Endothelial cell of umbilical vein (primary cell): Measurements from ENCODE around the gene AMDHD2. TPM values are rescaled to one million over a fixed set of nuclear protein-coding genes. Genes with fewer than 3 reads are reported as not detected.

ENCODE experiments used
- BruUV-seq: library from RNA; stranded (reverse); fragments of 400-500 nt; replicated peaks from 2 replicates; lab custom pipeline; 2021; lab: Mats Ljungman, UMichigan
- CTCF ChIA-PET: fragments of 300-600, 350-600 bp; sonication (Branson Sonifier 250); formaldehyde crosslinking; loops from one replicate; lab custom pipeline; 2021; ENCODE audit warnings: antibody characterized with exemption, inconsistent platforms; lab: Charles Lee
- POLR2A ChIA-PET: fragments of 300-600, 350-600 bp; sonication (Branson Sonifier 250); formaldehyde crosslinking; loops from one replicate; lab custom pipeline; 2021; ENCODE audit warnings: antibody characterized with exemption, inconsistent platforms; lab: Charles Lee
- DNase-seq: peaks from one replicate; pipeline ENCODE4 v3.0.0-alpha.2; 2011; ENCODE audit warnings: low read depth, low spot score
- FAIRE-seq: peaks from 2 replicates; lab custom pipeline; 2011; peaks lifted over from hg19 to GRCh38; lab: Jason Lieb, UNC
- H2AFZ ChIP-seq: 2 replicates; pipeline ENCODE4 v1.6.0; 2012; ENCODE audit warnings: low read depth, low read length, control low read depth, inconsistent platforms
- H3K27ac ChIP-seq: 2 replicates; pipeline ENCODE4 v1.5.1; 2011; ENCODE audit warnings: low read depth, mild to moderate bottlenecking, control low read depth, low read length, moderate library complexity; ENCODE audit not compliant: insufficient read depth
- H3K27me3 ChIP-seq, 2 experiments: 2 replicates each; pipeline versions ENCODE4 v1.6.0 to v1.6.1; 2011; ENCODE audit warnings: low read length in 2 of 2, mixed read lengths in 1 of 2; ENCODE audit not compliant: control insufficient read depth in 2 of 2, insufficient read depth in 2 of 2
- H3K36me3 ChIP-seq, 2 experiments: 2 replicates in 1 of 2; 3 replicates in 1 of 2; pipeline ENCODE4 v1.5.1; 2011; ENCODE audit warnings: low read length in 2 of 2, mild to moderate bottlenecking in 1 of 2, moderate library complexity in 1 of 2; ENCODE audit not compliant: control insufficient read depth in 2 of 2, insufficient read depth in 2 of 2; ENCODE audit errors: extremely low read depth in 1 of 2
- H3K4me1 ChIP-seq: 3 replicates; pipeline ENCODE4 v1.5.1; 2011; ENCODE audit warnings: mild to moderate bottlenecking, low read length; ENCODE audit not compliant: control insufficient read depth, insufficient read depth; ENCODE audit errors: extremely low read depth
- H3K4me2 ChIP-seq: 2 replicates; pipeline ENCODE4 v1.6.1; 2011; ENCODE audit warnings: low read length, control low read depth, mixed read lengths; ENCODE audit not compliant: insufficient read depth
- H3K4me3 ChIP-seq, 3 experiments: fragments of 200-600 bp in 1 of 3; sonication (generic), shearing (Covaris generic) in 1 of 3; replicated peaks in 1 of 3; 2 replicates each; pipeline ENCODE4 v1.5.1; 2011 to 2016; ENCODE audit warnings: control low read depth in 3 of 3, low read length in 3 of 3, mild to moderate bottlenecking in 2 of 3, inconsistent platforms in 1 of 3, low read depth in 1 of 3, moderate library complexity in 1 of 3; ENCODE audit not compliant: insufficient read depth in 1 of 3
- H3K79me2 ChIP-seq: 2 replicates; pipeline ENCODE4 v1.6.0; 2012; ENCODE audit warnings: low read length, inconsistent platforms; ENCODE audit not compliant: control insufficient read depth, insufficient read depth
- H3K9ac ChIP-seq: replicated peaks from 2 replicates; pipeline ENCODE3; 2011; ENCODE audit warnings: low read length, control low read depth; ENCODE audit not compliant: insufficient read depth; ENCODE audit errors: extremely low read depth
- H3K9me1 ChIP-seq: replicated peaks from 3 replicates; pipeline ENCODE4 v1.6.0; 2011; ENCODE audit warnings: mild to moderate bottlenecking, low read length; ENCODE audit not compliant: control insufficient read depth, insufficient read depth; ENCODE audit errors: extremely low read depth
- H3K9me3 ChIP-seq: replicated peaks from 2 replicates; pipeline ENCODE4 v1.5.1; 2012; ENCODE audit warnings: low read length, inconsistent platforms; ENCODE audit not compliant: control insufficient read depth, insufficient read depth
- H4K20me1 ChIP-seq: replicated peaks from 2 replicates; pipeline ENCODE3; 2011; ENCODE audit warnings: mild to moderate bottlenecking, low read length; ENCODE audit not compliant: control insufficient read depth, insufficient read depth; ENCODE audit errors: extremely low read depth
- EZH2 ChIP-seq: IDR thresholded peaks from 2 replicates; pipeline ENCODE4 v1.6.1; 2012; ENCODE audit warnings: borderline replicate concordance, low read depth, mild to moderate bottlenecking, moderate library complexity, low read length, inconsistent platforms; ENCODE audit not compliant: severe bottlenecking
- FOS ChIP-seq: IDR thresholded peaks from 2 replicates; pipeline ENCODE4 v1.6.1; 2011; ENCODE audit warnings: mild to moderate bottlenecking, low read length, moderate library complexity, borderline replicate concordance; ENCODE audit not compliant: insufficient read depth
- GATA2 ChIP-seq: IDR thresholded peaks from 2 replicates; pipeline ENCODE4 v1.7.0; 2011; ENCODE audit warnings: low read depth, mild to moderate bottlenecking, moderate library complexity, mixed read lengths, low read length; ENCODE audit not compliant: insufficient read length, insufficient read depth
- JUN ChIP-seq: IDR thresholded peaks from 2 replicates; pipeline ENCODE4 v1.6.1; 2011; ENCODE audit warnings: borderline replicate concordance, low read depth; ENCODE audit not compliant: insufficient read length, insufficient read depth
- MYC ChIP-seq: IDR thresholded peaks from one replicate; pipeline ENCODE4 v1.6.1; 2011; ENCODE audit warnings: mild to moderate bottlenecking, low read depth, low read length
- POLR2A ChIP-seq: IDR thresholded peaks from 2 replicates; pipeline ENCODE4 v1.6.1; 2012; ENCODE audit warnings: low read depth, mild to moderate bottlenecking, control low read depth, low read length
- POLR2AphosphoS5 ChIP-seq: IDR thresholded peaks from 2 replicates; pipeline ENCODE4 v1.6.1; 2012; ENCODE audit warnings: low read depth, mild to moderate bottlenecking, control low read depth, low read length, moderate library complexity; ENCODE audit not compliant: insufficient read depth
- dilution Hi-C: fragments of 300-500 bp; cut with MboI; formaldehyde crosslinking; loops from one replicate; pipeline ENCODE4 v1.15.0; 2019; ENCODE audit warnings: low sequenced_read_pairs; ENCODE audit not compliant: extremely low pct_ligation_motif_present
- intact Hi-C: fragments of 100-400 bp; cut with micrococcal nuclease; formaldehyde crosslinking; loops from one replicate; pipeline ENCODE4 v1.10.0; 2022
- polyA plus RNA-seq, 4 experiments: library from polyadenylated mRNA; depleted of rRNA in 3 of 4; stranded (reverse) in 3 of 4; unstranded in 1 of 4; fragments of >200 nt; gene quantifications; 2 replicates each; pipeline versions ENCODE4 v1.2.1 to v1.2.3, GENCODE V29; 2011 to 2012; ENCODE audit warnings: missing spikeins in 1 of 4
- total RNA-seq: library from RNA; stranded (reverse); gene quantifications from 2 replicates; pipeline ENCODE4 v1.2.3, GENCODE V29; 2021
- TF ChIP-seq, protein P1 (sequence below), 2 donors: IDR thresholded peaks; 1 replicate in 1 of 2; 2 replicates in 1 of 2; pipeline ENCODE4 v1.5.1; 2011; ENCODE audit warnings: low read length in 2 of 2, mild to moderate bottlenecking in 2 of 2, moderate library complexity in 2 of 2, control low read depth in 1 of 2, inconsistent platforms in 1 of 2, low read depth in 1 of 2; ENCODE audit not compliant: insufficient read depth in 1 of 2; ENCODE audit errors: extremely low read depth in 1 of 2
- TF ChIP-seq, protein P2 (sequence below): IDR thresholded peaks from 2 replicates; pipeline ENCODE4 v1.6.1; 2011; ENCODE audit not compliant: insufficient read depth, insufficient read length

AMDHD2 gene
- total and polyA plus RNA-seq, 2 donors (not counting 3 experiments of a cell fraction or from before 2014, with no cell fraction given) = 39.4 to 59.5 TPM

DNA sequence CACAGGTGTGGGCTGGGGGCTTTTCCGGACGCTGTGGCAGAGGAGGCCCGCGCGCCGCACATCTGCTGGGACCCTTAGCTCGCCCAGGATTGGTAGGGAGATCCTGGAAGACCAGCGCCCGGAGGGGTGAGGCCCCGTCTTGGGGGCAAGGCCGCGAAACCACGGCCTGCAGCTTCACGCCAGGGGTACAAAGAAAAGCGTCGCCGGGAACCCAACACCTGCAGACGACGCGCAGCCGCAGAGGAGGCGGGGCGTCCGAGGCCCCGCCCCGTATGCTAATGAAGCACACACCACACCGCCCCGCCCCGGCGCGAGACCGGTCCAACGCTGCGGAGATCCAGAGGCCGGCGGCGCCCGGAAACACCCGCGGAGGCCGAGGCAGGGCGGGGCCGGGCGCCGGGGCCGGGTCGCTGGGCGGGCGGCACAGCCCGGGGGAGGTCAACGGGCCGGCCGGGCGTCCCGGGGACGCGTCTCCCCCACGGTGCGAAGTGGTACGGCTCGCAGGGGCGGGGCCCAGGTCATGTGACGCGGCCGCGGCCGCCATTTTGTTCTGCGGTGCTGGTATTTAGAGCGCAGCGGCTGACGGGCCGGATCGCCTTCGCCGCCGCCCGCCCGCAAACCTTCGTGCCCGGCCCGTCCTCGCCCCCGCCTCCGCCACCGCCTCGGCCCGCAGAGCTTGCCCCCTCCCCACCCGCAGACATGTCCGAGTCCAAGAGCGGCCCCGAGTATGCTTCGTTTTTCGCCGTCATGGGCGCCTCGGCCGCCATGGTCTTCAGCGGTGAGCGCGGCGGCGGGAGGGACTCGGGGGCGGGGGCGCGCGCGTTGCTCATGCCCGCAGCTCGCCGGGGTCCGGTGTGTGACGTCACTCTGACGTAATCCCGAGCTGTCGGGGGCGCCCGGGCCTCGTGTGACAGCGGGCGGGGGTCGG is 6.5 kb upstream of the AMDHD2 start, which contains the start of gene ATP6V0C:
Gene ATP6V0C (plus strand): TSS at position 548 of the 928 bp plus-strand sequence. CDS start 152 bp downstream, at position 700.
- CTCF ChIA-PET = no interaction called here
- FAIRE-seq = peak; percentile 77
- intact Hi-C loops (no loop called here), dilution Hi-C loops (no loop called here)
- Histone ChIP-seq H3K9me3 (no peaks in the 10 kb centered on the region), H3K27me3 (no peaks in the 10 kb centered on the region), H3K79me2 (peaks cover 48% of the 10 kb centered on the region), H3K9me1 (no peaks in the 10 kb centered on the region), H3K4me2 (peak within 1 kb of the TSS; percentile 89), H3K4me1 (peaks cover 23% of the 10 kb centered on the region), H4K20me1 (peaks cover 2% of the 10 kb centered on the region), H3K4me3 (peak within 1 kb of the TSS; percentile 52 to 91 (median 73)), H2AFZ (peak within 1 kb of the TSS; percentile 75), H3K9ac (peak within 1 kb of the TSS; percentile 88), H3K36me3 (no peaks in the 10 kb centered on the region), H3K27ac (peak within 1 kb of the TSS; percentile 72)
- POLR2A ChIA-PET = no interaction called here
- peak; percentile 76 for DNase-seq
- BruUV-seq = no TSS peak
- TF ChIP-seq GATA2 = no peak
- TF ChIP-seq, protein P1, sequence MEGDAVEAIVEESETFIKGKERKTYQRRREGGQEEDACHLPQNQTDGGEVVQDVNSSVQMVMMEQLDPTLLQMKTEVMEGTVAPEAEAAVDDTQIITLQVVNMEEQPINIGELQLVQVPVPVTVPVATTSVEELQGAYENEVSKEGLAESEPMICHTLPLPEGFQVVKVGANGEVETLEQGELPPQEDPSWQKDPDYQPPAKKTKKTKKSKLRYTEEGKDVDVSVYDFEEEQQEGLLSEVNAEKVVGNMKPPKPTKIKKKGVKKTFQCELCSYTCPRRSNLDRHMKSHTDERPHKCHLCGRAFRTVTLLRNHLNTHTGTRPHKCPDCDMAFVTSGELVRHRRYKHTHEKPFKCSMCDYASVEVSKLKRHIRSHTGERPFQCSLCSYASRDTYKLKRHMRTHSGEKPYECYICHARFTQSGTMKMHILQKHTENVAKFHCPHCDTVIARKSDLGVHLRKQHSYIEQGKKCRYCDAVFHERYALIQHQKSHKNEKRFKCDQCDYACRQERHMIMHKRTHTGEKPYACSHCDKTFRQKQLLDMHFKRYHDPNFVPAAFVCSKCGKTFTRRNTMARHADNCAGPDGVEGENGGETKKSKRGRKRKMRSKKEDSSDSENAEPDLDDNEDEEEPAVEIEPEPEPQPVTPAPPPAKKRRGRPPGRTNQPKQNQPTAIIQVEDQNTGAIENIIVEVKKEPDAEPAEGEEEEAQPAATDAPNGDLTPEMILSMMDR (IDR thresholded peaks at IDR 0.05; ENCODE audit: extremely low read depth in 1 of 2, insufficient read depth in 1 of 2, low read depth in 1 of 2, low read length in 2 of 2) = no peak
- TF ChIP-seq POLR2AphosphoS5 = peak; percentile 99
- no peak for TF ChIP-seq MYC
- TF ChIP-seq FOS = no peak
- TF ChIP-seq, protein P2, sequence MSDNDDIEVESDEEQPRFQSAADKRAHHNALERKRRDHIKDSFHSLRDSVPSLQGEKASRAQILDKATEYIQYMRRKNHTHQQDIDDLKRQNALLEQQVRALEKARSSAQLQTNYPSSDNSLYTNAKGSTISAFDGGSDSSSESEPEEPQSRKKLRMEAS = peak; percentile 79
- peak; percentile 96 for TF ChIP-seq POLR2A
- no peak for TF ChIP-seq EZH2
- TF ChIP-seq JUN = no peak
